ENCODE measurements around the gene ETFBKMT. TPM values are rescaled to one million over a fixed set of nuclear protein-coding genes. Genes with fewer than 3 reads are reported as not detected.

Gene ETFBKMT
- polyA plus RNA-seq, 1 of the 3 experiments (the other 2 are of a cell fraction) = 1.6 TPM

DNA sequence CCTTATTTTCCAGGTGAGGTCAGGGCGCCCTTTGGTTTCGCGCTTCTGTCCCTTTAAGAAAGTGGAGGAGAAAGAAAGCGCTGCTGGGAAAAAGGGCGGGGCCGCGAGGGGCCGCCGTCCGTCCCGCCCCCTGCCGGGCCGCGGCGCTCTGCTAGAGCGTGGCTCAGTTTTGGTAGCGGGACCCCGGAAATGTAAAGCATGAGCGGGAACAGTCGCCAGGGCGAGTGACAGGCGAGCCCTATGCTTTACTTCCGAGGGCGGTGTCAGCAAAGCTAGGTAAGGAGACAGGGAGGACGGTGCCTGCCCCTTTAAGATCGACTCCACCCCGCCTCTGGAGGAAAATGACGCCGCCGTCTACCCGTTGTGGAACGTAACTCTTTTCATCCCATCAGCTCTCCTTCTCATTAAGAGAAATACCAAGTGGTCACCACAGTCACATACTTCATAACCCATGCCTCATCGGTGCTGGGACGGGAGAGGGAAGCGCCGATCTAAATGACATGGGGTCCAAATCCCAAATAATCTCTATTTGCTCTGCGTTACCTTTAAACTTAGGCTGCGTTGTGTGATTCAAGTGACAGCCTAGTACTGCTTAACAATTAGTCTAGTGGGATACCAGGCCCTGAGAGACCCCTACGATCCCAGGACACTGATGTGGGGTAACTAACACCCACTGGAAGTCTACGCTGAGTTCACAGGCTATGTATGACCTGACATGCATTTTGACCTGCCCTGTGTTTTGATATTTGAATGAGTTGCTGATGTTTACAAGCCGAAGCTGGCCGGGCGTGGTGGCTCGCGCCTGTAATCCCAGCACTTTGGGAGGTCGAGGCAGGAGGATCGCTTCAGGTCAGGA, at the start of gene ETFBKMT (continued):
- TF ChIP-seq, protein P1, sequence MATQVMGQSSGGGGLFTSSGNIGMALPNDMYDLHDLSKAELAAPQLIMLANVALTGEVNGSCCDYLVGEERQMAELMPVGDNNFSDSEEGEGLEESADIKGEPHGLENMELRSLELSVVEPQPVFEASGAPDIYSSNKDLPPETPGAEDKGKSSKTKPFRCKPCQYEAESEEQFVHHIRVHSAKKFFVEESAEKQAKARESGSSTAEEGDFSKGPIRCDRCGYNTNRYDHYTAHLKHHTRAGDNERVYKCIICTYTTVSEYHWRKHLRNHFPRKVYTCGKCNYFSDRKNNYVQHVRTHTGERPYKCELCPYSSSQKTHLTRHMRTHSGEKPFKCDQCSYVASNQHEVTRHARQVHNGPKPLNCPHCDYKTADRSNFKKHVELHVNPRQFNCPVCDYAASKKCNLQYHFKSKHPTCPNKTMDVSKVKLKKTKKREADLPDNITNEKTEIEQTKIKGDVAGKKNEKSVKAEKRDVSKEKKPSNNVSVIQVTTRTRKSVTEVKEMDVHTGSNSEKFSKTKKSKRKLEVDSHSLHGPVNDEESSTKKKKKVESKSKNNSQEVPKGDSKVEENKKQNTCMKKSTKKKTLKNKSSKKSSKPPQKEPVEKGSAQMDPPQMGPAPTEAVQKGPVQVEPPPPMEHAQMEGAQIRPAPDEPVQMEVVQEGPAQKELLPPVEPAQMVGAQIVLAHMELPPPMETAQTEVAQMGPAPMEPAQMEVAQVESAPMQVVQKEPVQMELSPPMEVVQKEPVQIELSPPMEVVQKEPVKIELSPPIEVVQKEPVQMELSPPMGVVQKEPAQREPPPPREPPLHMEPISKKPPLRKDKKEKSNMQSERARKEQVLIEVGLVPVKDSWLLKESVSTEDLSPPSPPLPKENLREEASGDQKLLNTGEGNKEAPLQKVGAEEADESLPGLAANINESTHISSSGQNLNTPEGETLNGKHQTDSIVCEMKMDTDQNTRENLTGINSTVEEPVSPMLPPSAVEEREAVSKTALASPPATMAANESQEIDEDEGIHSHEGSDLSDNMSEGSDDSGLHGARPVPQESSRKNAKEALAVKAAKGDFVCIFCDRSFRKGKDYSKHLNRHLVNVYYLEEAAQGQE (IDR thresholded peaks at IDR 0.05; ENCODE audit: low read depth, low read length) = no peak
- TF ChIP-seq MXI1 (IDR thresholded peaks at IDR 0.05; ENCODE audit: low read depth, low read length) (peak; percentile 73; the same call in 1 of the 2 replicates), POLR2AphosphoS5 (IDR thresholded peaks at IDR 0.05; ENCODE audit: low read depth, low read length) (peak; percentile 79), TEAD4 (IDR thresholded peaks at IDR 0.05; ENCODE audit: borderline replicate concordance, insufficient read depth) (no peak)

- no peak overlapping the region for H3K4me3 ChIP-seq (ENCODE audit: low read depth in 2 of 2, low read length in 1 of 2)
- ChIA-PET CTCF (no interaction called here), POLR2A (no interaction called here)
- H3K36me3 ChIP-seq (replicated peaks in 1 of 2; ENCODE audit: control insufficient read depth in 1 of 2, insufficient read depth in 2 of 2, low read length in 1 of 2) = peaks cover 0 to 19% of the 10 kb centered on the region in 2 experiments
- no peaks in the 10 kb centered on the region for H3K27me3 ChIP-seq (ENCODE audit: insufficient read depth)
- H3K9ac ChIP-seq = no peak overlapping the region
- no peaks in the 10 kb centered on the region for H3K79me2 ChIP-seq (ENCODE audit: insufficient read depth)
- H3K4me1 ChIP-seq (ENCODE audit: control insufficient read depth in 1 of 2, insufficient read depth in 2 of 2, low read depth in 1 of 2, low read length in 1 of 2) = no peaks in the 10 kb centered on the region
- 94% methylated on average over 2 of the region's 2 CpGs for WGBS (ENCODE audit: low lambda C conversion rate)
- TF ChIP-seq TCF12 (IDR thresholded peaks at IDR 0.05) (no peak), GATA2 (CRISPR knock-in tag; IDR thresholded peaks at IDR 0.05) (no peak), TEAD4 (IDR thresholded peaks at IDR 0.05; ENCODE audit: borderline replicate concordance, insufficient read depth) (no peak), YY1 (IDR thresholded peaks at IDR 0.05; ENCODE audit: low read depth) (no peak), RXRA (IDR thresholded peaks at IDR 0.05; ENCODE audit: borderline replicate concordance, low read depth) (no peak), CHD2 (IDR thresholded peaks at IDR 0.05; ENCODE audit: low read length, partially characterized antibody) (no peak), FOXJ3 (CRISPR knock-in tag; IDR thresholded peaks at IDR 0.05) (no peak), JUND (IDR thresholded peaks at IDR 0.05) (no peak)
- TF ChIP-seq, protein P1 (IDR thresholded peaks at IDR 0.05; ENCODE audit: low read depth, low read length) = no peak
- no peak overlapping the region for H3K4me2 ChIP-seq
- no peaks in the 10 kb centered on the region for H4K20me1 ChIP-seq (ENCODE audit: insufficient read depth)
- no peaks in the 10 kb centered on the region for H3K9me2 ChIP-seq
- H2AFZ ChIP-seq (ENCODE audit: low read depth) = no peak overlapping the region
- H3F3A ChIP-seq (replicated peaks; ENCODE audit: insufficient read depth) = no peaks in the 10 kb centered on the region
- peaks cover 10% of the 10 kb centered on the region; the same call in 1 of the 2 replicates for H3K9me3 ChIP-seq
- no peak for DNase-seq
- H3K27ac ChIP-seq (ENCODE audit: low read depth in 2 of 2, low read length in 1 of 2) = no peak overlapping the region
Measured at GRCh38 chr12:31612819-31613218, 46.7 kb upstream of the ETFBKMT start.
